IPS-11a (cell line): ENCODE data around the gene RYR3.

ENCODE experiments used
- H3K4me3 ChIP-seq: one replicate; pipeline ENCODE4 v1.5.1; 2013; ENCODE audit warnings: low read depth, low read length, control low read depth

Gene RYR3

DNA sequence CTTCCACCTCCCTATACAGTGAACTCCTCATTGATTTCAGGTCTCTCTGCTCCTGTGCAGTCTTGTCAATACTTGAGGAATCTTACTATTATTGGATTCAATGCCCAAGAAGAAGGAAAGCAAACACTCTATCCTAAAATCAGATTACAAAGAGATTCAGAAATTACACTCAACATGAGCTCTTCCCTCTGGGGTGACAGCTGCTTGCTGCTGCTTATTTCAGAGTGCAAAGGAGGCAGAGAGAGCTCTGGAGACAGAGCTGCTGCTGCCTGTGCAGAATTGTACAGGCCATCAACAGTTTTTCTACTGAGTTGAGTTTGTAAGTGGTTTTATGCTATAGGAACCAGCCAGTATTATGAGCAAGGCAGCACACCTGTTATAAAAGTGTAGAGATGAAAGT, 7.1 kb downstream of the RYR3 start:
- H3K4me3 ChIP-seq: no peak overlapping the region

DNA sequence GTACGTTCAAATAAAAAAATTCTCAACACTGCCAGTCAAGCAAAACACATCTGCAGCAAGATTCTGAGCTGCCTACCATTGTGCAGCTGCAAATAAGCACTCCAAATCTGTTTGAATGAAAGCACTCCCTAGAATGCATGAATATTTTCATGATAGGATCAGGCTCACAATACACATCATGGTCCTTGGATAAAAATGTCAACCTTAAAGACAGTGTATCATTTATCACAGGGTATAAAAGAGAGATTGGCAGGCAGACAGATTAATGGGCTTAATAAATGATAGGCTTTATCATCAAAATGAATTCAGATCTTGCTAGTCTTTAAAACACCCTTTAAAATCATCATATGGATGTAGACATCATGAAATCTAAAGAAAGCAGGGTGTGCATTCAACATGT, 9.2 kb downstream of the RYR3 start:
- no peak overlapping the region for H3K4me3 ChIP-seq

DNA sequence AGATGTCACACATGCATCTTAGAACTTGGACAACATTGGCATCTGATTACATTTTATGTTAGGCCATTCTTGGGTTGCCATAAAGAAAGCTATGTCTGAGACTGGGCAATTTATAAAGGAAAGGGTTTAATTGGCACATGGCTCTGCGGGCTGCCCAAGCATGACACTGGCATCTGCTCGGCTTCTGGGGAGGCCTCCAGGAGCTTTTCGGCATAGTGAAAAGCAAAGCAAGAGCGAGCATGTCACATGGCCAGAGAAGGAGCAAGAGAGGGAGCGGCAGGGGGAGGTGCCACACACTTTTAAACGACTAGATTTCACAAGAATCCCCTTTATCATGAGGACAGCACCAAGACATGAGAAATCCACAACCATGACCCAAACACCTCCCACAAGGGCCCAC, 11.3 kb downstream of the RYR3 start:
- H3K4me3 ChIP-seq: no peak overlapping the region

DNA sequence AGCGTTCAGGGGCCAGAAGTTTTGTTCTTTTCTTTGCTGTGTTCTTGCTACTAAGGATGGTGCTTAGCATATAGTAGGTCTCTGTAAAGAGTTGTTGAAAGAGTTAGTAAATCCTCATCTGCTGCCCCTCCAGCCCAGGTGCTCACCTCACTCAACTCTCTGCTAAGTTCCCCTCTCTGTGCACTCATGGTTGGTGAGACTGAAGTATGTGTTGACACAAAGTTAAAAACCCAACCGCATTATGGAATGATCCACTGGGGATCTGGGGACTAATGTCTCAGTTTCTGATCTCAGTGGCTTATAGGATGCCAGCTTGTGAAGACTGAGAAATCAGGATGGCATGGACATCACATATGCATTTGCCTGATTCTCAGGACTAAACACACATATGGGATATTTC, 13.8 kb downstream of the RYR3 start:
- no peak overlapping the region for H3K4me3 ChIP-seq

DNA sequence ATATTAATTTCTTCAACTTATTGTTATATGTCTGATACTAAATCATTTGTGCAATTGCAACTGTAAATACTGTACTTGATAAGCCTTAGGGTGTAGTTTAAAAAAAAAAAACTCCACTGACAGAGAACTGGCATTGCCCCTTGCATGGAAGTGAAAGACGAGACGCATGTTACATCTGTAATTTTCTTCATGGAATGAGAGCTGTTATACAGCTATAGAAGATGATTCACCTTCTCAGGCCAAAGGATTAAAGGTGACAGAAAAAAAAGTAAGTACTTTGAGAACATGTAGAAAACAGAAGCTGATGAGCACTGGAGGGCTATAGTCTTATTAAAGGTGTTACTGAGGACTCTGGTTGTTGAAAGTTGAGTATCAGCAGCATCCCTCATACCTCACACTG, 16.1 kb downstream of the RYR3 start:
- H3K4me3 ChIP-seq: no peak overlapping the region

DNA sequence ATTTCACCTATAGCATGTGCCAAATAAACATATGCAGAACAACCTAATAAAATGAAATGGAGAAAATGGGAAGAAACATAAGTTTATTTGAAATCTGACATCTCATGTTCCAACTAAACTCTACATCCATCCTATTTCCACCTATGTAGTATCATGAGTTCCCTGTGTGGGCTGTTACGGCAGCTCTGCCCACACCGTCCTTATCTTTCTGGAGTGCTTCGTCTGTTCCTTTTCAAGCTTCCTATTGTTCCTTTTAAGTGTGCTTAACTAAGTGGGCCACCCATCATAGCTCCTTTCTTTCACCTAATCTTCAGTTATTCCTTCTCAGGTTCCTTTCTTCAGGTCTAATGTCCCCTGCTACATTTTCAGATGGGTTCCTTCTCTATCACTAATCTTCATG, 17.3 kb downstream of the RYR3 start:
- no peak overlapping the region for H3K4me3 ChIP-seq

DNA sequence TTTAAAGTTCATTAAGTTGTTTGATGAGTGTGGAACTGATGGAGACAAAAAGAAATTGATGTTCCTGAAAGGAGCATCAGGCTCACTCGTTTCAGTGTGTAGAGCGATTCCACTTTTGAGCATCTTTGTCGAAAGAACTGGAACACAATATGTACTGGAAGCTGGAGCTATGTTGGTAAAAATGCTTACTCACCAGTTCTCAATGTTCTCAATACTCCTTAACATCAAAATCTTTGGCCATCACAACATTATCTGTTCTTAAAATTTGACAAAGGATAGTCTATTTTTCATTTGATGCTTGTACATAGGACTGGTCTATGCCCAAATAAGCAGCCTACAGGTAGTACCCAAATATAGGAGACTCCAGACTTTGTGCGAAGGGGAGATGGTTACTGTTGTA, 18.7 kb downstream of the RYR3 start:
- no peak overlapping the region for H3K4me3 ChIP-seq

DNA sequence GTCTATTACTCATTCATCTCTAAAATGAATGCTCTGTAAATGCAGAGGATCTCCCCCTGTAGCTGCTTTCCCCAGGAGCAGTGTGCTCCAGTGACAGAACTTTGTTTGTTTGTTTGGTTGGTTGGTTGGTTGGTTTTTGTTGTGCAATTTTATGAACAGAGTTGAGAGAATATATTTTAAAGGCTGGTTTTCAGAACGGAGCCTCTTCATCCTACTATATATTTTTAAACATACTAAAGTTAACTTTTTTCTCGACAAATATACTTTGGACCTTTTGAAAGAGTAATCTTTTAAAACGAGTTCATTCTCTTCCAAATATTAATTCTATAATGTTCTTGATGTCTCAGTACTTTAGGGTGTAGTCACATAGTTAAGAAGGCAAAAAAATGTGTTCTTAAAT, 20.2 kb downstream of the RYR3 start:
- no peak overlapping the region for H3K4me3 ChIP-seq

DNA sequence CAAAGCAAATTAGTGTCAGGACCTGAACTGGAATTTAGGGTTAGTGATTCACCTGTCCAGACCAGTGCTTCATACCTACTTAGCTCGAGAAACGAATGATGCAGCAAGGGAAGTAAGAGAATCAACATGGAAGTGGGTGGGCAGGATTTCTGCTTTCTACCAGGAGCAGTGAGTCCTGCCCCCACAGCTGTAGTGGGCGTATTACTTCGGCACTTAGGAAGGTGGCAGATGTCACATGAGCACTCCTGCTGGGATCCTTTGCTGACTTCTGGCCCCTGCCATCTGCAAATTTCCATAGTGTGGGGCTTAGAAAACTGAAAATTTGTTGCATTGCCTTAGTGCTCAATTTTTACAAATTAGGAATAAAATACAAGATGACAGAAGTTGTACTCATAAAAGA, 31.2 kb downstream of the RYR3 start:
- H3K4me3 ChIP-seq: no peak overlapping the region

DNA sequence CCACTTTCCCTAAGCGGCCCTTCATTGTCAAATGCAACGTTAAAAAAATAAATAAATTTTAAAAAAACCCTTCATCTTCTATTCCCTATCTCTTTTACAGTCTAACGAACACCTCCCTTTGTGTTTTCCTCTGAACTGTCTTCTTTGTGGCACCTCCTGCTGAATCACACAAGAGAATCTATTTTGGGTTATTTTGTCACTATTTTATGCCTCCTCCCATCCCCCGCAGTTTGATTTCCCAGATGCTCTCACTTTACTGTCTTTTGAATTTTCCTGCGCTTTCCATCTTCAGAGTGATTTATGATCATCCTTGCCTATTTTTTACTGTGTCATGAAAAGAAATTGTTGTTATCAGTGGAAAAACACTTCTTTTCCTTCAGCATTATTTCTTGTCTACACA, 32.5 kb downstream of the RYR3 start:
- H3K4me3 ChIP-seq: no peak overlapping the region

DNA sequence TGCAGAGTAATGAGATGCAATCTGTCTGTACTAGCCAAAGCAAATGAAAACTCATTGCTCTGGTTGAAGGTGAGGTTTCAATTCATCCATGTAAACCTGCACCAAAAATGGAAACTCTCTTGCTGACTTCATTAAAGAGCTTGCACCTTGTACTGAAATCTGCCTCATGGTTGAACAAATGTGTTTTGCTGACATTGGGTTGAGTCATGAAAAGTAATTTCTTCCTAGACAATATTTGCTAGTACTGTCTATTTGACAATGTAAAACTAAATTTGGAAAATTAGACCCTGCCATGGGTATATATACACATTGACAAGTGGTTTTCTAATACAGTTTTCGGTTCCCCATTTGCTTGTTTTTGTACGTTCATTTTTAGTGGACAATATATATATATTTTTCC, 33.3 kb downstream of the RYR3 start:
- no peak overlapping the region for H3K4me3 ChIP-seq

DNA sequence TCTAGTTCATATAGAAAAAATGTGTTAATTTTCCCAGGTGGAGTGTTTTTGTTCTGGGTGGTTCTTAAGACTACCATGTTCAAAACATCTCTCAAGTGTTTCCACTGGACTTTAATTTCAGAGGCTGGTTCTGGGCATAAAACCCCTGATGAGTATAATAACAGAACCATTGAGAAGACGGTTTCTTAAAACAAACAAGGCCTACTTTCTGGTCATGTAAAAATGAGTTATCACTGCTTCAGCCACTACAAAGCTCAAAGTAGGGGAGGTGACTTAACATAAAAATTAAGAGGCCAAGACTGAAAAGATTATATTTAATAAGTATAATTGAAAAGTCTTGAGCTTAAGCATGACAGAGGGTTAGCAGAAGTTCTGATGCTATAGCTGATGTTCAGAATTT, 33.8 kb downstream of the RYR3 start:
- no peak overlapping the region for H3K4me3 ChIP-seq

DNA sequence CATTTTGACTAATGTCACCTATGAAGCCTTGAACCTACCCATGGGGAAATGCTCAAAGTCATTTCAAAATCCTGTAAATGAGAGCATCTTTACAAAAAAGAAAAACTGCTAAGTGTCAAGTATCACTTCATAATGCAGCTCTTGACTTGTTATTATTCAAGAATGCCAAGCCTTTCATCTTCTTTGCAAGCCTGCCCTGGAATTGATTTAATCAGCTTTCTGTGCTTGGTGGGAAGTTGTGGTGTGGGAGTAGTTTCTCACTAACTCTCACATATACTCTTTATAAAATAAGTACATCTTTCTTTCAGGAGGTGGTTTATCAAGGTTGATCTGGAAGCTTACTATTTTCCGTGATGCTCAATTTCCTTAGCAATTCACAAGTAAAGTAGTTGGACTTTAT, 43.6 kb downstream of the RYR3 start:
- no peak overlapping the region for H3K4me3 ChIP-seq

DNA sequence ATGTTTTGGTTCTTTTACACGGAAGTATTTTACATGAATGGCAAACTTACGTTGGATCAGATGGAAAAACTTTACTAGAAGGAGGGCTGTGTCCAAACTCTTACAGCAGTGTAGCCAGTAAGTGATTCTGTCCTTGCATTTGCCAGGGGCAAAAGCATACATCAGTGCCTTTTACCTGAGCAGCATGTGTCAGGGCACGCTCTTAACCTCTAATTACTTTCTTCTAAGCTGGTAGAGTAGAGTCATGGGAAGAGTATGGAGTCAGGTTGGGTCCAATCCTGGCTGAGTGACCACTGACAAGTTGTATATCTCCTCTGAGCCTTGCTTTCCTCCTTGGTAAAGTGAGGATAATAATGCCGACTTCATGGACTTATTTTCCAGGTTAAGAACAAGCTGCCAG, 47.1 kb downstream of the RYR3 start:
- no peak overlapping the region for H3K4me3 ChIP-seq

DNA sequence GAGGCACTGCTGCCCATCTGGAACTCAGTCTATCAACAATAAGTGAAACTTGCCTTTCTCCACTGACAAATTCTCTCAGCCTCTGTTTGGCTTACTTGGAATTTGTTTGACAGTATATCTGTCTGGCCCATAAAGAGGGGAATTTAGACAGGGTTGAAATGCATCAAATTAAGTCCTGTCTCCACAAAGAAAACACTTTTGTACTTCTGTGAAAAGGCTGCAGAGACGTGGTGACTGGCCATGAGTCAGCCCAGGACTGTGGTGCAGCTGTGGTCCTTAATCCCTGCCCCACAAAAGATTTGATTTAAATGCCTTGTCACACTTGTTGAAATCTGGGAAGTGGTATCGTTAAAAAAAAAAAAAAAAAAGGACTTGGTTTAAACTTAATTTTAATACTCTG, 47.5 kb downstream of the RYR3 start:
- no peak overlapping the region for H3K4me3 ChIP-seq

DNA sequence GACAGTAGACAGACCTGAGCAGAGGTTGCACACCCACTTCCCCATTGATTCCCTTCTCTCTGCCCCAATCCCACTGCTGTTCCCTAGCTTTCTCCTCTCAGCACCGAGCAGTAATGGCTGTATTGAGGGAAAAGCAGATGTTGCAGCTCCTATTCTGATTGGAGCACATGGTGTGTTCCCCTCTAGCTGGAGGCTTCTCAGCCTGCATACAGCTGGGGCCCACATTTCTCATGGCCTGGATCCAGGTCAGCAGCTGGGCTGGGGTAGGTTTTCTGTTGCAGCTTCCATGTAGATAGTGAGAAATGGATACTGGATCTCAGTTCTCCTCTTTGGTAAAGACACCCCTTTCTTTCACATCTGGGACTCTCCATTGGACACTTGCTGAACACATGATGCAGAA, 50.1 kb downstream of the RYR3 start:
- no peak overlapping the region for H3K4me3 ChIP-seq

DNA sequence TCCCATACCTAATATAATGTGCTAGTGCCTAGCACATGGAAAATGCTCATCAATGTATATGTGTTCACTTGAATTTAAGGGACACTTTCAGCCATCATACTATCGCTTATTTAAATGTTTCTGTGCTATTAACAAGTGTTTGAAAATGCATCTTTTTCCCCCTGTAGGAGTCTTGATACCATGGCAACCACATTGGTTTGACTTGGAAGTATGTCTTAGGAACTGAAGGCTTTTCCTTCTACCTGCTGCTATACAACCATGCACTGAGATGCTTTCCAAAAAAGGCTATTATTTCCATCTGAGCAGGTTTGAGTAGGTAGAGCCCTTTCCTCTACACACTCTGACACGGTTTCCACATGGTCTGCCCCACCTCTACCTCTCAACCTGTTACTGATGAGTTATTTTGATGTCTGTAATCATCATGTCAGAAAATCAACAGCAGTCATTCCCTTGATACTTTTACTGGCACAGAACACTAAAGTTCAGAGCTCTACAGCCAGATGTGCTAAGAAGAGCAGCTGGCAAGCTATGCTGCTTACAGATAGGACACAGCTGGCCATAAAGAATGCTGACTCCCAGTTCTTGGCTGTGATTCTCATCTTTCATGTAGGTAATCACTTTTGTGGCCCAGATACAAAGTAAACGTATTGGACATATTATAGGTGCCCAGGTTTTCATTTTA, 59.3 kb downstream of the RYR3 start:
- H3K4me3 ChIP-seq: no peak overlapping the region

DNA sequence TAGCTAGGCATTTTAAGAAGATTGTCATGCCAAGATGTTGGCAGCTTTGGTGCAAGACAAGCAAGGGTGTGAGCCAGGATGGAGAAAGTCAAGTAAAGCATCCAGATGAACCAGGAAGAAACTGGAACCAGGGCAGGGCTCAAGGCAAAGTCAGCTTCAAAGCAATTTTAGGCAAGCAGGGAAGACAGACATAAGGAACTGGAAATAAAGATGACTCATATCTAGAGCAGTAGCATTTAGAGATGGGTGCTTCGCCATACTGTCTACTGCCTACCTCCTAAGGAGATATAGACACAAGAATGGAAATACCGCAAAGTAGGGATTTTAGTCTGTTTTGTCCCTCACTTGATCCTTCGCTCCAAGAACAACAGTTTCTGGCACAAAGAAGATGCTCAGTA, 59.9 kb downstream of the RYR3 start:
- H3K4me3 ChIP-seq: no peak overlapping the region

DNA sequence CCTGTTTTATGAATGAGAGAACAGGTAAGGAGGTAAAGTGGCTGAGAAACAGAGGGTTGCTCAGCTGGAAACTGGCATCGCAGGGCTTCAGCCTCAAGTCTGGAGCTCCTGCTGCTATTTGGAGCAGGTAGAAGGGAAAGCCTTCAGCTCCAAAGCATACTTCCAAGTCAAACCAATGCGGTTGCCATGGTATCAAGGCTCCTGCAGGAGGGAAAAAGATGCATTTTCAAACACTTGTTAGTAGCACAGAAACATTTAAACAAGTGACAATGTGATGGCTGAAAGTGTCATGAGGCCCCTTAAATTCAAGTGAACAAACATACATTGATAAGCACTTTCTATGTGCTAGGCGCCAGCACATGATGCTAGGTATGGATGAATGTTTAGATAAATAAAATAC, 60.4 kb downstream of the RYR3 start:
- no peak overlapping the region for H3K4me3 ChIP-seq

DNA sequence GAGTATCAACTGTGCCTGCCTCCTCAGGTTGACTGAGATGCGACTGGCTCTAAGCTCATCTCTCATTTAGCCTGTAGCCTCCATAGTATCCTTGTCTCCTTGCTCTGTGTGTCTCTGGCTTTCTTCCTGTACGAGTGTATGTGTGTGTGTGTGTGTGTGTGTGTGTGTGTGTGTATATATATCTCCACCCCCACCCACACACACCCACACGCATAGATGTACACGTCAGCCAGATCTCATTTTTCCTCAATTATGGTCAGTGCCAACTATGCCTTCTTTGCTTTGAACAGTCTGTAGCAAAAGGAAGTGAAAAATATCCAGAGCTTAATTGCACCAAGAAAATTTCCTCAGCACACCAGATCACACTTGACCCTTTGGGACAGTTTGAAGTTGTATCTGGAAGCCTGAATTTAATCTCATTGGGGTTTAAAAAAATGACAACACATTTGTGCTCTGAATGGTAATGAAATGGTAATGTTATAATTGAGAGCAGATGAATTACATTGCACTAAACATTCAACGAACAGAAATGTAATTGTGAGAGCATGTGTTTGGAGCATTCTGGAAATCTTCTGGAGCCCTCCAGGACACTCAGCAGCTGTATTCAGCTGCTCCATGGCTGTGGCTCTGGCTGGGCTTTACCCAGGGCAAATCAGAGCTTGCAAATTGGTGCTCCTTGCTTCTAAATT, 63.6 kb downstream of the RYR3 start:
- no peak overlapping the region for H3K4me3 ChIP-seq

DNA sequence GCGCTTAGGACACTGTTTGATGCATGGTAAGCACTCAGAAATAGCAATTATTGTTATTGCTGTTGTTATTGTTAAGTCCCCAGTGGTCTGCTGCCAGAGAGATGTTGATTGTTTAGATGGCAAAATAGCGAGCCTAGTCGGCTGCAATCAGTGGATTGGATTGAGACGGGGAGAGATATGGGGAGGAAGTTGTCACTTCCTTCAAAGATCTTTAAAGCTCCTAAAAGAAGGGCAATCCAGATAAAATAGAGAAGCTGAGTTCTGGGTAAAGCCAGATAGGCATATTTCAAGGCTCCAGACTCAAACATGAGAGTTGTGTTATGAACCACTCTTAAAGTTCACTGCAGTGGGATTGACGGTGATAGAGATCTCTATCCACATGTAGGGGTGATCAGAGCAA, 64.5 kb downstream of the RYR3 start:
- no peak overlapping the region for H3K4me3 ChIP-seq

DNA sequence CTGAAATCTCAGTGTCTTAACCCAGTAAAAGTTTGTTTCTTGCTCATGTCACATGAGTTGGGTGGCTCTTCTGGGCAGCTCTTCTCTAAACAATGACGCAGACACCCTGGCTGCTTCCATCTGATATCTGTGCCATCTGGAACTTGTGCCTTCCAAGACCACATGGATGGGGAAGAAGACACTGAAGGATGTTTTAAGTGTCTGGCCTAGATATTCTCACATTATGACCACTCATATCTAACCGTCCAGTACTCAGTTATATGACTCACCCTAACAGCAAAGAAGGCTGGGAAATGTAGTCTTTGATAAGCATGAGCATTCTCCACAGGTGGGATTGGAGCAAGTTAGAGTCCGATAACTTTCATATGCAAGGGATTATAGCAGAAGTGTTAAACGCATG, 66.4 kb downstream of the RYR3 start:
- no peak overlapping the region for H3K4me3 ChIP-seq

DNA sequence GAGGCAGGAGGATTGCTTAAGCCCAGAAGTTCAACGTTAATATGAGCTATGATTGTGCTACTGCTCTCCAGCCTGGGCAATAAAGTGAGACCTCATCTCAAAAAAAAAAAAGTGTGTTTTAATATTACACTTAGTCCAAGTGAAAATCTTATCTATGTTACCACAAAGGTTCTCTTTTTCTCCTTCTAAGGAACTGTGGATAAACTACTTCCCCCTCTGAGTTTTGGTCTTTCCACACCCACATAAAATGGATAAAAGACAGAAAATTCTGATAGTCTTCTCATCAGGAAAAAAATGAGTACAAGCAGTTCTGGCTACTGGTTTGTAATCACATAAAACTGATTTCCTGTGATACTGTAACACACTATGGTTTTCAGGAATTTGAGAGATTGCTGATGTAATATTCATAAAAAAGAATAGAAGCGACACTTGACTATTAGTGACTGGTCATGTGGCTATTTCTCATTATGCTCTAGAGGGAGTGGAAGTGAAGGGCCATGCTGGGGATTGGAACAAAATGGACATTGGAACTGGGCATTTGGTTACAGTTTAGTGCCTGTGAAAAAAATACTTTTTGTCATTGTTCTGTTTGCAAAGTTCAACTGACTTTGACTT, 68.2 kb downstream of the RYR3 start:
- no peak overlapping the region for H3K4me3 ChIP-seq
